NB4 (cell line): ENCODE results near the gene MMP24.
"Not testable (repeated sequence)": the region's sequence is repeated elsewhere in the genome, so short reads cannot be mapped to it uniquely, and the experiment has no call there.

Experiments used
- DNase-seq: peaks from one replicate; pipeline ENCODE4 v3.0.0; 2010; ENCODE audit warnings: low read depth
- H3K4me3 ChIP-seq: one replicate; pipeline ENCODE4 v1.5.1; 2011; ENCODE audit warnings: mild to moderate bottlenecking, low read depth, low read length, moderate library complexity
- MYC ChIP-seq: IDR thresholded peaks from 2 replicates; pipeline ENCODE4 v1.6.1; 2011; ENCODE audit warnings: low read depth, low read length
- POLR2A ChIP-seq: IDR thresholded peaks from 2 replicates; pipeline ENCODE4 v1.6.1; 2011; ENCODE audit warnings: mild to moderate bottlenecking; ENCODE audit not compliant: insufficient read length; ENCODE audit errors: extremely low read depth
- TF ChIP-seq, protein P1 (sequence below): IDR thresholded peaks from one replicate; pipeline ENCODE4 v1.5.1; 2012; ENCODE audit warnings: low read depth, low read length
- TF ChIP-seq, protein P2 (sequence below): IDR thresholded peaks from 2 replicates; pipeline ENCODE4 v1.6.1; 2011; ENCODE audit warnings: low read depth, low read length

Gene MMP24

DNA sequence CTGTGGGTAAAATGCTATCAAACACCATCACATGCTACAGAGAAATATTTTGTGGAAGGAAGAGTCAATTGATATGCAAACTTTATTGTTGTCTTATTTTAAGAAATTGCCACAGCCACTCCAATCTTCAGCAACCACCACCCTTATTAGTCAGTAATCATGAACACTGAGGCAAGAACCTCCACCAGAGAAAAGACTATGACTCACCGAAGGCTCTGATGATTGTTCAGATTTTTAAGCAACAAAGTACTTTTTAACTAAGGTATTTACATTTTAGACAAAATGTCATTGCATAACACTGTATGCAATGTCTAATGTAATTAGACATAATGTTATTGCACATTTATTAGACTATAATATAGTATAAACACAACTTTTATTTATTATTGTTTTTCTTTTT is 26.2 kb upstream of the MMP24 start:
- DNase-seq: no peak

DNA sequence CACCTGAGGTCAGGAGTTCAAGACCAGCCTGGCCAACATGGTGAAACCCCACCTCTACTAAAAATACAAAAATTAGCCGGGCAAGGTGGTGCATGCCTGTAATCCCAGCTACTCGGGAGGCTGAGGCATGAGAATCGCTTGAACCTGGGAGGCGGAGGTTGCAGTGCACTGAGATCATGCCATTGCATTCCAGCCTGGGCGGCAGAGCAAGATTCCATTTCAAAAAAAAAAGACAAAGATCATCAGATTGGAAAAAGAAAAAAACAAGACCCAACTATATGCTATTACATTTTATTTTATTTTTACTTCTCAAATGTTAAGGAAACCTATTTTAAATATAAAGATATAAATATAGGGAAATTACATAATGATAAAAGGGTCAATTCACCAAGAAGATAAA is 25.0 kb upstream of the MMP24 start:
- DNase-seq, H3K4me3 ChIP-seq: not testable (repeated sequence)

More for the DNA sequence above, 26.2 kb upstream of the MMP24 start:
- TF ChIP-seq MYC (no peak), POLR2A (no peak)
- TF ChIP-seq, protein P1, sequence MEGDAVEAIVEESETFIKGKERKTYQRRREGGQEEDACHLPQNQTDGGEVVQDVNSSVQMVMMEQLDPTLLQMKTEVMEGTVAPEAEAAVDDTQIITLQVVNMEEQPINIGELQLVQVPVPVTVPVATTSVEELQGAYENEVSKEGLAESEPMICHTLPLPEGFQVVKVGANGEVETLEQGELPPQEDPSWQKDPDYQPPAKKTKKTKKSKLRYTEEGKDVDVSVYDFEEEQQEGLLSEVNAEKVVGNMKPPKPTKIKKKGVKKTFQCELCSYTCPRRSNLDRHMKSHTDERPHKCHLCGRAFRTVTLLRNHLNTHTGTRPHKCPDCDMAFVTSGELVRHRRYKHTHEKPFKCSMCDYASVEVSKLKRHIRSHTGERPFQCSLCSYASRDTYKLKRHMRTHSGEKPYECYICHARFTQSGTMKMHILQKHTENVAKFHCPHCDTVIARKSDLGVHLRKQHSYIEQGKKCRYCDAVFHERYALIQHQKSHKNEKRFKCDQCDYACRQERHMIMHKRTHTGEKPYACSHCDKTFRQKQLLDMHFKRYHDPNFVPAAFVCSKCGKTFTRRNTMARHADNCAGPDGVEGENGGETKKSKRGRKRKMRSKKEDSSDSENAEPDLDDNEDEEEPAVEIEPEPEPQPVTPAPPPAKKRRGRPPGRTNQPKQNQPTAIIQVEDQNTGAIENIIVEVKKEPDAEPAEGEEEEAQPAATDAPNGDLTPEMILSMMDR: no peak
- TF ChIP-seq, protein P2, sequence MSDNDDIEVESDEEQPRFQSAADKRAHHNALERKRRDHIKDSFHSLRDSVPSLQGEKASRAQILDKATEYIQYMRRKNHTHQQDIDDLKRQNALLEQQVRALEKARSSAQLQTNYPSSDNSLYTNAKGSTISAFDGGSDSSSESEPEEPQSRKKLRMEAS: no peak
- H3K4me3 ChIP-seq: no peak overlapping the region

DNA sequence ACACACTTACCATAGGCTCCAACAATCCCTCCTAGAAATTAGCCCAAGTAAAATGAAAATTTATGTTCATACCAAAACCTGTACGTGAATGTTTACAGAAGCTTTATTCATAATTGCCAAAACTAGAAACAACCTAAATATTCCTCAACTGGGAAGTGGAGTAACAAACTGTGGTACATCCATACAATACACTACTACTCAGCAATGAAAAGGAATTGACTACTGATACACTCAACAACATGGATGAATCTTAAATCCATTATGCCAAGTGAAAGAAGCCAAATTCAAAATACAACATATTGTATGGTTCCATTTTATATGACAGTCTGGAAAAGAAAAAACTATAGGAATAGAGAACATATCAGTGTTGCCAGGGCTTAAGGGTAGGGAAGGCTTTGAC is 19.7 kb upstream of the MMP24 start:
- TF ChIP-seq, protein P1: no peak
- no peak for TF ChIP-seq POLR2A
- TF ChIP-seq, protein P2: no peak
- no peak for TF ChIP-seq MYC
- H3K4me3 ChIP-seq: no peak overlapping the region
- no peak for DNase-seq

DNA sequence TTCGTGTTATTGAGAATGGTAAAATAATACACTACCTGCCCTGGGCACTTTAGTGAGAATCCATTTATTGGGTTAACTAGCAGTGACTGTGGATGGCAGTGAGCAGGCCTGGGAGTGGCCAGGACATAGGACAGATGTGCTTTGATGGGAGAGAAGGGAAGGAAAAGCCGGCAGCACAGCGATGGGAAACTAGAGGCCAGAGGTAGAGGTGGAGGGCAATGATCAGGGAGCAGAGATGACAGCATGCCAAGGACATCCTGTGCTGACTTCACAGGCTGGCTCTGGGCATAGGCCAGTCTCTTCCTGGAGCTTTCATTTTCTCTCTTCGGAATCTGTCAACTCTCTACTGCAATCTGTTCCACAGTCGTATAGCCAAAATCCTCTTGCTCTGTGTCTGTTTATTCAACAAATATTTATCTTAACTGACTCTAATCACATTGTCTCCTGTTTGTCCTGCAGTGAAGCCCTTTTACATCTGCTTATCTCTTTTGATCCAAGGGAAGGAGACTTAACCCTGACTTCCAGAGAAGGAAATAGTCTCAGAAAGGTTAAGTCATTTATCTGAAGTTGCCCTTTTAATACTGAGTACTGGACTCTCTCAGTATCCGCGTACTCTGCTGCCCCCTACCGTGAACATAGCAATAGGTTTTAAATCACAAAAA is 18.4 kb upstream of the MMP24 start:
- DNase-seq: peak; percentile 84
- no peak overlapping the region for H3K4me3 ChIP-seq
- TF ChIP-seq POLR2A: no peak
- TF ChIP-seq, protein P1: peak; percentile 77

DNA sequence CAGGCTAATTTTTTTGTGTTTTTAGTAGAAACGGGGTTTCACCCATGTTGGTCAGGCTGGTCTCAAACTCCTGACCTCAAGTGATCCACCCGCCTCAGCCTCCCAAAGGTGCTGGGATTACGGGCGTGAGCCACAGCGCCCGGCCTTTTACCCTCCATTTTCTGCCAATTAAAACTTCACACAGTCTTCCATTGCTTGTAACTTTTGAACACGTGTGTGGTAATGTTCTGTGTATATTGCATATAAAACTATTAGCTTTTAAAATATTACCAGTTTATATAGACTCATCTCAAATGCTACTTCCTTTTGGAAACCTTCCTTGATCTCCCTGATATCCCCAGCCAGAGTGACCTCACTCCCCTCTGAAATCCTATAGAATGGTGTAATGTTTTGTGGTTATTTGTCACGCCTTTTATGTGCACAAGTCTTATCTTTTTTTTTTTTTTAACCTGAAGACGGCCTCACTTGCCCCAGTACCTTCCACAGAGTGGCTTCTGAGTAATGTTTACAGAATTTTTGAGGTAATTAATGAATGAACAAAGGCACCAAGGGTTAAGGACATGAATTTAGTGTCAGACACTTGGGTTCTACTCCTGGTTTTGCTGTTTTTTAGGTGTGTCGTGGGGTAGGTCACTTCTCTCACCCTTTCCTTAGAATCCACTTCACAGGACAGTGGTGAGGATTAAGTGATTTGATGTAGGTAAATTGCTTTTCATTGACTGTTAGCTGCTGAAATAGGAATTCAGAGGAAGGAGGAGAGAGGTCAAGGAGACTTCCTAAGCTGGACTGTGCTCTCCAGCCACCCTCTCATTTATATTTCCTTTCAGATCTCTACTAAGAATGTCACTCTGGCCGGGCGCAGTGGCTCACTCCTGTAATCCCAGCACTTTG is 11.2 kb upstream of the MMP24 start:
- no peak for TF ChIP-seq MYC
- TF ChIP-seq, protein P2: no peak
- TF ChIP-seq POLR2A: no peak
- TF ChIP-seq, protein P1: no peak
- DNase-seq: peak; percentile 58

DNA sequence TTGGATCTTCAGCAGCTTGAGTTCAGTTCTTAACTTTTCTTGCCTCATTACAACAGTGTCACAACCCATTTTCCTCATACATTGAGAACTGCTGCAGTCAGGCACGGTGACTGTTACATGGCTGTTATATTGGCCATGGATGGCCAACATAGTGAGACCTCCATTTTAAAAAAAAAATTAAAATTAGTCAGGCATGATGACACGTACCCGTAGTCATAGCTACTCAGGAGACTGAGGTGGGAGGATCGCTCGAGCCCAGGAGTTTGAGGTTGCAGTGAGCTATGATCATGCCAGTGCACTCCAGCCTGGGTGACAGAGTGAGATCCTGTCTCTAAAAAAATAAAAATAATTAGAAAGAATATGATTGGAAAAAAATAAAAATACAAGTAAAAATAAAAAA is 9.9 kb upstream of the MMP24 start:
- no peak overlapping the region for H3K4me3 ChIP-seq
- no peak for TF ChIP-seq POLR2A
- no peak for TF ChIP-seq MYC
- TF ChIP-seq, protein P2: no peak
- TF ChIP-seq, protein P1: no peak
- DNase-seq: no peak

More for the DNA sequence above, 11.2 kb upstream of the MMP24 start:
- H3K4me3 ChIP-seq: no peak overlapping the region
